WI38 (cell line): ENCODE measurements around the gene CCDC102A.

Experiments used
- H3K4me3 ChIP-seq: 2 replicates; pipeline ENCODE4 v1.5.1; 2011; ENCODE audit warnings: low read depth, mild to moderate bottlenecking, control low read depth, low read length
- TF ChIP-seq, protein P1 (sequence below): IDR thresholded peaks from 2 replicates; pipeline ENCODE4 v1.5.1; 2012; ENCODE audit warnings: low read depth, mild to moderate bottlenecking, control low read depth, low read length

Gene CCDC102A

DNA sequence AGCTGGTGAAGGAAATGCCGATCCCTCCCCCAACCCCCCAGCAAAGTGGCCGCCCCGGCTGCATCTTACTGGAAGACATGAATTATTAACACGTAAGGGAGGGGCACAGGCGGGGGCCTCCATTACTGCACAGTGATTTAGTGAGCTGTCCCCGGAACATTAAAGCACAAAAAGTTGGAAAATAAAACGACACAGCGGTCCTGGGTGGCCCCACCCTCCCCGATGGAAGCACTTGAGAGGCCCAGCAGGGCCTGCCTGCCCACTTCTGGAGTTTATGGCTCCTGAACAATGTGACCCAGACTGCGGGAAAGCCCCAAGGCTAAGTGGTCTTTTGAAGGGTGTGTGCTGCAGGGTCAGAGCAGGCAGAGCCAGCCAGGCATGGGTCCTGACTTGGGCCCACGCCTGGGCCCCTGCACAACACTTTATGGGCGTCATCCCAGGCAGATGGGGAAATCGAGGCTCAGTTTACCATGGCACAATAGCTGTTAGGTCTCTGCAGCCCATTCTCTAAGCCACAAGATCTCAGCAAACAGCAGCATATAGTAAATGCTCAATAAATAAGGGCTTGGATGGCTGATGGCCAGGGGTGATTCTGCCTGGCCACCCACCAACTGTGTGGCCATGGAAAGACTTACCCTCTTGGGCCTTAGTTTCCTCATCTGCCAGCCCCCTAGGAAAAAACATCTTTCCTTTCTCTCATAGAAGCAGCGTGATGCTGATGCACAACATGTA lies 22.8 kb downstream of the CCDC102A start:
- TF ChIP-seq, protein P1, sequence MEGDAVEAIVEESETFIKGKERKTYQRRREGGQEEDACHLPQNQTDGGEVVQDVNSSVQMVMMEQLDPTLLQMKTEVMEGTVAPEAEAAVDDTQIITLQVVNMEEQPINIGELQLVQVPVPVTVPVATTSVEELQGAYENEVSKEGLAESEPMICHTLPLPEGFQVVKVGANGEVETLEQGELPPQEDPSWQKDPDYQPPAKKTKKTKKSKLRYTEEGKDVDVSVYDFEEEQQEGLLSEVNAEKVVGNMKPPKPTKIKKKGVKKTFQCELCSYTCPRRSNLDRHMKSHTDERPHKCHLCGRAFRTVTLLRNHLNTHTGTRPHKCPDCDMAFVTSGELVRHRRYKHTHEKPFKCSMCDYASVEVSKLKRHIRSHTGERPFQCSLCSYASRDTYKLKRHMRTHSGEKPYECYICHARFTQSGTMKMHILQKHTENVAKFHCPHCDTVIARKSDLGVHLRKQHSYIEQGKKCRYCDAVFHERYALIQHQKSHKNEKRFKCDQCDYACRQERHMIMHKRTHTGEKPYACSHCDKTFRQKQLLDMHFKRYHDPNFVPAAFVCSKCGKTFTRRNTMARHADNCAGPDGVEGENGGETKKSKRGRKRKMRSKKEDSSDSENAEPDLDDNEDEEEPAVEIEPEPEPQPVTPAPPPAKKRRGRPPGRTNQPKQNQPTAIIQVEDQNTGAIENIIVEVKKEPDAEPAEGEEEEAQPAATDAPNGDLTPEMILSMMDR: no peak
- no peak overlapping the region for H3K4me3 ChIP-seq

DNA sequence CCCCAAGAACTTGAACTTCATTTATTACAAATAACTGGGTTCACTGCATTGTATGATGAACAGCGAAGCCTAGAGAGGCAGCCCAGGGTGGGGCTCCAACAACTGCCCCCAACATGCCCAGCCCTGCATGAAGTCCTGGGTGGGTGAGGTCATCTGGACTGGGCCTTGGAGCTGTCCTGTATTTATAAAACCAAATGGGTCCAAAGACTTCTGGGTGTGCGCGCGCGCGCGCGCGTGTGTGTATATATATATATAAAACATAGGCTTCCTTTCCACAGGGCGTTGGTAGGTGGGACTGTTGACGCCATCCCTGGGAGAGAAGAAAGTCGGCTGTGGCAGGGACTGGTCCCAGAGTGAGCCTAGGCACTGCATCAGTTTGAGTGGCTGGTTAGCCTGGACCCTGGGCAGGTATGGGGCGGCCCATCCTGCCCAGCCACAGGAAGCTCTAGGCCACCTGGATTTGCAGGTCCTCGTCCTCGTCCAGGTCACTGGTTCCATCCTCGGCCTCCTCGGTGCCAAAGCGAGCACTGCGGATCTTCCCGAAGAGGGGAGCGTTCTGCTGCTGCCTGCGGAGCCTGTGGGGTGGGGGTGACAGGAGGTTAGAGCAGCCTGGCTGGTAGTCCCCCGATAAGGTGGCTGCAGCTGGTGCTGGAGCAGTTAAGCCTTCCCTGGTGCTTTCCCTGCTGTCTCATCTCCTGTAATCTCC lies 23.9 kb downstream of the CCDC102A start:
- TF ChIP-seq, protein P1: no peak
- H3K4me3 ChIP-seq: no peak overlapping the region

DNA sequence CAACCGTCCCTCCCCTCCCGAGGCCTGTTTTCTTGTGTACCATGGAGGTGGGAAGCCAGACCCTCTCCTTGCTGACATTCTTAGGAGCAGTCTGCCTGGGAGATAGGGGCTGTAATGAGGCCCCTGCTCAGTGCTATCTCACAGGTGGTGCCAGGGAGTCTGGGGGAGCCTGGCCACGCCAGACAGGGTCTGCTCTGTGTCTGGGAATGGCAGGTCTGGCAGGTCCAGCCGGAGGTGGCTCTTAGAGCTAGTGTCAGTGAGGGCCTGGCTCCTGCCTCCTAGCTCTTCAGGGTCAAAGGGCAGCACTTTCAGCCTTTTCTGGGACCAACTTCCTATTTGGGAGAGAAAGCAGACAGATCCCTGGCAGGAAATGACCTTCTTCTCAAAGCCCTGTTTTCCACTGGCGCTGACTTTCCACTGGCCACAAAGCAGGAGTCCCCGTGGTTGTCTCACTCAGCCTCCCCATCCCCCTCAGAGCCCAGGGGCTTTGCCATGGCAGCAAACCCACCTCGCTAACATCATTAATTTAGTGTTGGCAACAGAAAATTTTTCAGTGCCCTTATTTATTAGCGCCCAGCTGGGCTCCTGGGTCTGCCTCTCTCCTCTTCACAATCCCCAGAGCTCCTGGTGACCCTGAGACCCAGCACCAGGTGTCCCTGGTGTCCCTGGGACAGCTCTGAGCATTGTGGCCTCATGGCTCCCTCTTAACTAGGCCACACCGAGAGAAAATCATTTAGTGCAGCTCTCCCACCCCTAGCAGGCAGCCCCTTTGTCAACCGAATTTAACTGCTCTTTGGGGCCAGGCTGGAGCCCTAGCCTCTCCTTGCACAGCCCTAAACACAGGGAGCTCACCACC lies 26.1 kb downstream of the CCDC102A start:
- TF ChIP-seq, protein P1: no peak
- H3K4me3 ChIP-seq: no peak overlapping the region

DNA sequence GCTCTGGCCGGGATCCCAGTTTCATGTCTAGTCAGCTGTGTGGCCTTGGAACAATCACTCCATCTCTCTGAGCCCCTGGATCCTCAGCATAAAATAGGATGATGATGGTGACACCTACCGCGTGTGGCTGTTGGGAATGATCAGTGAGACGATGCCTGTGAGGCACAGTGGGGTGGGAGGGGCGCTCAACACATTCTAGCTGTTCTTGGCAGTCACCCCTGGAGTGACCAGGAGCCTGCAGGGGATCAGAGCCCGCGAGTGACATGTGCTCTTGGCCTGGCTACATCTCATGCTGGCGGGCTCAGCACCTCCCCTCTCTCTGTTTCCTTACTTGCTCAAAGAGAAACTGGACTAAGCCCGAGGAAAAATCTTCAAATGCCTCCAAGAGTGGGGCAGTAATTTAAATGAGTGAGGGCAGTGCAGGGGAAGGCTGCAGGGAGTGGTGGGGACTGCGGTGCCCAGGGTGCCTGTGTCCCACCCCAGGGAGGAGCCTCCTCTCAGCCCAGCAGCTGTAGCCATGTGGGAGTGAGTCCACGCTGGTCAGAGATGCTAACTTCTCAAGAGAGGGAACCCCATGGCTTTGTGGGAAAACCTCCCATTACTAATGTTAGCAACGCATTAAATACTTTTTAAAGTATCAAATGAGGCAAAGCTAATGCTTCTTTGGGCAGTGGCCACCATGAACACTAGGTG lies 27.0 kb downstream of the CCDC102A start:
- TF ChIP-seq, protein P1: no peak
- no peak overlapping the region for H3K4me3 ChIP-seq

DNA sequence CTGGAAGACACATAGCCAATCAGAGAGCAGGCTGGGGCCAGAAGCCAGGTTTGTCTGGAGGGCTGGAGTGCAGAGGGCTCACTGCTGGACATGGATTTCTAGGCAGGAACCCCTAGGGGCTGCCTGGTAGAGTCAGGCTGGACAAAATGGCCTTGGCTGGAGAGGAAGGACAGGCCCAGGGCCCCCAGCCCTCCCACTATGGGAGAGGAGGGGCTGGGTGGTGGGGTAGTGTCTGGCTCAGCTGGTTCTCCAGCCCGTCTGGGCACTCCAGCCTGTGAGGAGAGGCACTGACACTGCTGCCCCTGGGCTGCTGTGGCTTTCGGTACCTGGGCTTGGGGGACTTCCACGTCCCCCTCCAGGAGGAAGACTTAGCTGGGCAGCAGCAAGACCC lies 28.3 kb downstream of the CCDC102A start:
- H3K4me3 ChIP-seq: no peak overlapping the region
- TF ChIP-seq, protein P1: no peak

DNA sequence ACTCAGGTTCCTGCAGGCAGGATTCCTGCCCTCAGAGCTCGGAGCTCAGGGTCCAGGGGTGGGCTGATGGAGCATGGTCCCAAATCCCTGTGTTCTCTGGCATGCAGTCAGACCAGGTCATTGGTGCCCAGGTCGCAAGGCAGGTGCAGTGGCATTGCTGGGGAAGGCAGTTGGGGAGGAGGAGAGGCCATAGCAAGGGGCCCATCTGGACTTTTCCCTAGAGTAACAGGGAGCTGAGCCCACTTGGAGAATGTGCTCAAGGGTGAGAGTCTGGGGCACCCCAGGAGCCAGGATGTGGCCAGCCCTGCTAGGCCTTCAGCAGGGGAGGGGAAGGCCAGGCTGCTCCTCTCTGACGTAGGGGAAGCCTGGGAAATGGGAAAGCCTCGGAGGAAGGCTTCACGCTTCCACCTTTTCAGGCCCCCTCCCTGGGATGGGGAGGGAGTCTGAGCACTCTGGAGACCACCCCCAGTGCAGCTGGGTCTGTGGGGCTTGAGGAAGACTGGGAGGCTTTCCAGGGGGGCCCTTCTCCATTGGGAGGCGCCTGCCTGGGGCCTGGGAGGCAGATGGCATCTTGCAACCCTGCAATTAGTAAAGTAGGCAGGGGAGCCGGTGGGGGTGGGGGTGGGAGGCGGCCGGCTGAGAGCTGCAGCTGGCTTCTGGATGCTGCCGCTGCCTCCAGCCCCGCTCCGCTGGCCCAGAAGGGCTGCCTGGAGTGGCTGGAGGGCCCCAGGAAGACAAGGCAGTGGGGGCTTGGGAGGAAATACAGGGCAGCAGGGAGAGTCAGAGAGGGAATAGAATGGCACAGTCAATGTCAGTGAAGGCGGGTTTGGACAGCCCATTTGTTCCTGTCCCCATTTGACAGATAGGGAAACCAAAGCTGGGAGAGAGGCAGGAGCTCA lies 29.0 kb downstream of the CCDC102A start:
- no peak overlapping the region for H3K4me3 ChIP-seq
- TF ChIP-seq, protein P1: no peak
